ENCODE measurements around the gene PRRT1B.

DNA sequence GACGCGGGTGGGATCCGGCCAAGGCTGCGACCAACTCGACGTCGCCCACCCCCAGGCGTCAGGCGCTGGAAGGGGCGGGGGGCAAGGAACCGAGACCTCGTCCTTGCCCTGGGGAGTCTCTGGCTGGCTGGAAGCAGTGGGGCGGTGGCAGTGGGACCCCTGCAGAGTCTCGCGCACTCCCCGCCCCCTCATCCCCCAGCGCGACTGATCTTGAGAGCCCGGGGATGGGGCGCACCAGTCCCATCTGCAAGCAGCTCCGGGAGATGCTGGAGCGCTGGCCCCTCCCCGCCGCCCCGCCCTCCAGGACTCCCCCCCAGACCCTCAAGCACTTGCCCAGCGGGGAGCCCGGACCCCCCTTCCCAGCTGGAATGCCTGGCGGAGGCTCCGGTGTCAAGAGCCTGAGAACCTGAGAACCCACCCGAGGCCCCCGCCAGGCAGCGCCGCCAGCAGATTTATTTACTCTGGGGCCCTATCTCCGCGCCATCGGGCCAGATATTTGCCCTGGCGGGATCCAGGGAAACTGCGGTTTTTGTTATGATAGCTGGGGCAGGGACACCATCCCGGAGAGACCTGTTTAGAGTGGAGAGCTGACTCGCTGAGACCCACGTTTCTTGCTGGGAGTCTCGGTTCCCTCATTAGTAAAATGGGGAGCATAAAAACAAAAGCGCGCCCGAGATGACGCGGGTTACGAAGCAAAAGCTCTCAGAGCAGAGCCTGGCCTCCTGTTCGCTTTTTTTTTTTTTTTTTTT is 1.2 kb downstream of the PRRT1B start:
- TF ChIP-seq, protein P1, sequence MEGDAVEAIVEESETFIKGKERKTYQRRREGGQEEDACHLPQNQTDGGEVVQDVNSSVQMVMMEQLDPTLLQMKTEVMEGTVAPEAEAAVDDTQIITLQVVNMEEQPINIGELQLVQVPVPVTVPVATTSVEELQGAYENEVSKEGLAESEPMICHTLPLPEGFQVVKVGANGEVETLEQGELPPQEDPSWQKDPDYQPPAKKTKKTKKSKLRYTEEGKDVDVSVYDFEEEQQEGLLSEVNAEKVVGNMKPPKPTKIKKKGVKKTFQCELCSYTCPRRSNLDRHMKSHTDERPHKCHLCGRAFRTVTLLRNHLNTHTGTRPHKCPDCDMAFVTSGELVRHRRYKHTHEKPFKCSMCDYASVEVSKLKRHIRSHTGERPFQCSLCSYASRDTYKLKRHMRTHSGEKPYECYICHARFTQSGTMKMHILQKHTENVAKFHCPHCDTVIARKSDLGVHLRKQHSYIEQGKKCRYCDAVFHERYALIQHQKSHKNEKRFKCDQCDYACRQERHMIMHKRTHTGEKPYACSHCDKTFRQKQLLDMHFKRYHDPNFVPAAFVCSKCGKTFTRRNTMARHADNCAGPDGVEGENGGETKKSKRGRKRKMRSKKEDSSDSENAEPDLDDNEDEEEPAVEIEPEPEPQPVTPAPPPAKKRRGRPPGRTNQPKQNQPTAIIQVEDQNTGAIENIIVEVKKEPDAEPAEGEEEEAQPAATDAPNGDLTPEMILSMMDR (conservative IDR thresholded peaks at IDR 0.05): no peak
- TF ChIP-seq ZFX (IDR thresholded peaks at IDR 0.05): no peak
